Peyer's patch (tissue), 4 donors: ENCODE data around the gene UNC5A.

Source experiments
- POLR2A ChIP-seq, 2 donors: fragments of 450-650 bp; IDR thresholded peaks; one replicate each; pipeline ENCODE4 v1.5.1; 2017; ENCODE audit warnings: antibody characterized with exemption in 2 of 2, mild to moderate bottlenecking in 2 of 2, moderate library complexity in 2 of 2
- TF ChIP-seq, protein P1 (sequence below), 6 experiments: fragments of 450-650 bp in 4 of 6; fragments of 200-600 bp in 2 of 6; sonication (generic) in 1 of 6; IDR thresholded peaks; one replicate each; pipeline ENCODE4 v1.5.1; 2017 to 2019; ENCODE audit warnings: antibody characterized with exemption in 6 of 6, mild to moderate bottlenecking in 3 of 6, moderate library complexity in 1 of 6

GRCh38 chr5:176799488-176799887 is 10.9 kb upstream of the UNC5A start:
- TF ChIP-seq, protein P1, sequence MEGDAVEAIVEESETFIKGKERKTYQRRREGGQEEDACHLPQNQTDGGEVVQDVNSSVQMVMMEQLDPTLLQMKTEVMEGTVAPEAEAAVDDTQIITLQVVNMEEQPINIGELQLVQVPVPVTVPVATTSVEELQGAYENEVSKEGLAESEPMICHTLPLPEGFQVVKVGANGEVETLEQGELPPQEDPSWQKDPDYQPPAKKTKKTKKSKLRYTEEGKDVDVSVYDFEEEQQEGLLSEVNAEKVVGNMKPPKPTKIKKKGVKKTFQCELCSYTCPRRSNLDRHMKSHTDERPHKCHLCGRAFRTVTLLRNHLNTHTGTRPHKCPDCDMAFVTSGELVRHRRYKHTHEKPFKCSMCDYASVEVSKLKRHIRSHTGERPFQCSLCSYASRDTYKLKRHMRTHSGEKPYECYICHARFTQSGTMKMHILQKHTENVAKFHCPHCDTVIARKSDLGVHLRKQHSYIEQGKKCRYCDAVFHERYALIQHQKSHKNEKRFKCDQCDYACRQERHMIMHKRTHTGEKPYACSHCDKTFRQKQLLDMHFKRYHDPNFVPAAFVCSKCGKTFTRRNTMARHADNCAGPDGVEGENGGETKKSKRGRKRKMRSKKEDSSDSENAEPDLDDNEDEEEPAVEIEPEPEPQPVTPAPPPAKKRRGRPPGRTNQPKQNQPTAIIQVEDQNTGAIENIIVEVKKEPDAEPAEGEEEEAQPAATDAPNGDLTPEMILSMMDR (IDR thresholded peaks at IDR 0.05) = no peak
- TF ChIP-seq POLR2A (IDR thresholded peaks at IDR 0.05) = no peak
